Measurements from ENCODE around the gene DCDC1.

The DCDC1 gene

DNA sequence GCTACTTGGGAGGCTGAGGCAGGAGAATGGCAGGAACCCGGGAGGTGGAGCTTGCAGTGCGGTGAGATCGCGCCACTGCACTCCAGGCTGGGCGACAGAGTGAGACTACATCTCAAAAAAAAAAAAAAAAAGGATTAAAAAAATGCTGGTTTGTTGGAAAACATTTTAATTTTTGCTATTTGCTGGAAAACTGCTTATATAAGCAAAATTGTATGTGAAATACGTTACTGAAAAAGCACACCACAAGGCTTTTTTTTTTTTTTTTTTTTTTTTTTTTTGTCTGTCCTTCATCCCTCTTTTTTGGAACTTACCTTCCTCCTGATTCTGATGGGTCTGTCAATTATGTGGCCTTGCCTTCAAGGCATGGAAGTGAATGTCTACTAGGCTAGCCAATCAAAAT is 40.8 kb downstream of the DCDC1 start:
- TF ChIP-seq POLR2AphosphoS5 (IDR thresholded peaks at IDR 0.05; ENCODE audit: low read depth, low read length) = no peak
- TF ChIP-seq FOXP2 (optimal IDR thresholded peaks at IDR 0.05; ENCODE audit: borderline replicate concordance, extremely low read depth, extremely low read length, insufficient read depth) = no peak
- TF ChIP-seq, protein P1, sequence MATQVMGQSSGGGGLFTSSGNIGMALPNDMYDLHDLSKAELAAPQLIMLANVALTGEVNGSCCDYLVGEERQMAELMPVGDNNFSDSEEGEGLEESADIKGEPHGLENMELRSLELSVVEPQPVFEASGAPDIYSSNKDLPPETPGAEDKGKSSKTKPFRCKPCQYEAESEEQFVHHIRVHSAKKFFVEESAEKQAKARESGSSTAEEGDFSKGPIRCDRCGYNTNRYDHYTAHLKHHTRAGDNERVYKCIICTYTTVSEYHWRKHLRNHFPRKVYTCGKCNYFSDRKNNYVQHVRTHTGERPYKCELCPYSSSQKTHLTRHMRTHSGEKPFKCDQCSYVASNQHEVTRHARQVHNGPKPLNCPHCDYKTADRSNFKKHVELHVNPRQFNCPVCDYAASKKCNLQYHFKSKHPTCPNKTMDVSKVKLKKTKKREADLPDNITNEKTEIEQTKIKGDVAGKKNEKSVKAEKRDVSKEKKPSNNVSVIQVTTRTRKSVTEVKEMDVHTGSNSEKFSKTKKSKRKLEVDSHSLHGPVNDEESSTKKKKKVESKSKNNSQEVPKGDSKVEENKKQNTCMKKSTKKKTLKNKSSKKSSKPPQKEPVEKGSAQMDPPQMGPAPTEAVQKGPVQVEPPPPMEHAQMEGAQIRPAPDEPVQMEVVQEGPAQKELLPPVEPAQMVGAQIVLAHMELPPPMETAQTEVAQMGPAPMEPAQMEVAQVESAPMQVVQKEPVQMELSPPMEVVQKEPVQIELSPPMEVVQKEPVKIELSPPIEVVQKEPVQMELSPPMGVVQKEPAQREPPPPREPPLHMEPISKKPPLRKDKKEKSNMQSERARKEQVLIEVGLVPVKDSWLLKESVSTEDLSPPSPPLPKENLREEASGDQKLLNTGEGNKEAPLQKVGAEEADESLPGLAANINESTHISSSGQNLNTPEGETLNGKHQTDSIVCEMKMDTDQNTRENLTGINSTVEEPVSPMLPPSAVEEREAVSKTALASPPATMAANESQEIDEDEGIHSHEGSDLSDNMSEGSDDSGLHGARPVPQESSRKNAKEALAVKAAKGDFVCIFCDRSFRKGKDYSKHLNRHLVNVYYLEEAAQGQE (IDR thresholded peaks at IDR 0.05; ENCODE audit: insufficient read depth in 1 of 2, low read depth in 2 of 2, low read length in 2 of 2) = no peak
- no peak for TF ChIP-seq TAF1 (IDR thresholded peaks at IDR 0.05; ENCODE audit: borderline replicate concordance, insufficient read depth, low read length)
- TF ChIP-seq SIN3A (IDR thresholded peaks at IDR 0.05; ENCODE audit: borderline replicate concordance, insufficient read depth, low read length) = no peak

DNA sequence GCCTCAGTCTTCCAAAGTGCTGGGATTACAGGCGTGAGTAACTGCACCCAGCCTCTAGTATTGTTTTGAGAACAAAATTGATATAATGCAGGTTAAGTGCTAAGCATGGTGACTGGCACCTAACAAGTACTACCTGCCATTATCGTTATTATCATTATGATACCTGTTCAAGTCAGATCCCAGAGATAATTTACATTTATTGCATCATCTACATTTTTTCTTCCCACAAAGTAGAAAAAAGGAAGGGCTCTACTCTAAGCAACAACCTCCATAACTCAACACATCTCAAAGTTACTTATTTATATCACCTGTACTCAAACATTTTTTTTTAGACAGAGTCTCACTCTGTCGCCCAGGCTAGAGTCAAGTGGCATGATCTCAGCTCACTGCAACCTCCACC is 42.1 kb downstream of the DCDC1 start:
- TF ChIP-seq TAF1 (IDR thresholded peaks at IDR 0.05; ENCODE audit: borderline replicate concordance, insufficient read depth, low read length) (no peak), FOXP2 (optimal IDR thresholded peaks at IDR 0.05; ENCODE audit: borderline replicate concordance, extremely low read depth, extremely low read length, insufficient read depth) (no peak), SIN3A (IDR thresholded peaks at IDR 0.05; ENCODE audit: borderline replicate concordance, insufficient read depth, low read length) (no peak), POLR2AphosphoS5 (IDR thresholded peaks at IDR 0.05; ENCODE audit: low read depth, low read length) (no peak)
- TF ChIP-seq, protein P1 (IDR thresholded peaks at IDR 0.05; ENCODE audit: insufficient read depth in 1 of 2, low read depth in 2 of 2, low read length in 2 of 2) = no peak

DNA sequence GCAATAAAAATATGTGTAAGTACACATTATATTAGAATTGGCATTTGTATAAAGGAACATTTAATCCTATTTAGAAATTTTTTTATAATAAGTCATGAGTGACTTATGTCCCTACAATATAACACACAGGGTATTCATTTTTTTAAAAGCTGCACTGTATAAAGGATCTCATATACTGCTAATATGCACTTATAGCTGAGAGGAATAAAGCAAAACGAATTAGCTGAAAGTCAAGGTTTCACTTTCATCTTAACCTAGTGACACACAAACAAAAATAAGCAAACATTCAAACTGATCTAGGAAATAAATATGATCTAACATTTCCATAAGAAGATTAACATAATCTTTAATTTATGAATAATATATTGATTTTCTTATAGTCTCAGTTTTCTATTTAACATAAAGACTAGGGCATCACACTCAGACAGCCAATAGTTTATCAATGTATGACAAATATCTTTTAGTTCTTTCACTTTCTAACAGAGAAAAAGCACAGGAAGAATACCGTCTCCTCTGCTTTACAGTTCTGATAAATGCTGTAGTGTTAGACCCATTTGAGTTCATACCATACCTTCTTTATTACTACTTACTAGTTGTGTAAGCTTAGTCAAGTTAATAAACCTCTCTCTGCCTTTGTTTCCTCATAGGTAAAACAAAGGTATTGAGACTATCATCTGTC is 42.9 kb downstream of the DCDC1 start:
- TF ChIP-seq SIN3A (IDR thresholded peaks at IDR 0.05; ENCODE audit: borderline replicate concordance, insufficient read depth, low read length) (no peak), POLR2AphosphoS5 (IDR thresholded peaks at IDR 0.05; ENCODE audit: low read depth, low read length) (no peak), FOXP2 (optimal IDR thresholded peaks at IDR 0.05; ENCODE audit: borderline replicate concordance, extremely low read depth, extremely low read length, insufficient read depth) (no peak), TAF1 (IDR thresholded peaks at IDR 0.05; ENCODE audit: borderline replicate concordance, insufficient read depth, low read length) (no peak)
- TF ChIP-seq, protein P1 (IDR thresholded peaks at IDR 0.05; ENCODE audit: insufficient read depth in 1 of 2, low read depth in 2 of 2, low read length in 2 of 2) = no peak

DNA sequence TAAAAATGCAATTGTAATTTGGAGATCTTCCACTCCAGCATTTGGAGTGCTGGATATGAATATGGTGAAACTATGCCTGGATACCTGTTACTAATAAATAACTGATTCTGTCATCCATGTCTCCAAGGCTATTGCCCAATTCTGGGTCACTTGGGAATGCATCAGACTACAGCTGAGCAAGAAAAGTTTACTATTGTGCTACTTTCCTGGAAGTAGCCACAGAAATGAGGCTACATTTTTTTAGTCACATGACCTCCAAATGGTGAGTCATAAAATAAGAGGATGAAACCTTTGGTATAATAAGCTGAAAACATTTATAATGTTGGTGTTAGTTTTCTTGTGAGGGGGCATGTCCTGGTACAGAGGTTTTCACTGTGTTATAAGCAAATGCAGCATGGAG is 44.4 kb downstream of the DCDC1 start:
- no peak for TF ChIP-seq SIN3A (IDR thresholded peaks at IDR 0.05; ENCODE audit: borderline replicate concordance, insufficient read depth, low read length)
- no peak for TF ChIP-seq FOXP2 (optimal IDR thresholded peaks at IDR 0.05; ENCODE audit: borderline replicate concordance, extremely low read depth, extremely low read length, insufficient read depth)
- no peak for TF ChIP-seq TAF1 (IDR thresholded peaks at IDR 0.05; ENCODE audit: borderline replicate concordance, insufficient read depth, low read length)
- TF ChIP-seq POLR2AphosphoS5 (IDR thresholded peaks at IDR 0.05; ENCODE audit: low read depth, low read length) = no peak
- TF ChIP-seq, protein P1 (IDR thresholded peaks at IDR 0.05; ENCODE audit: insufficient read depth in 1 of 2, low read depth in 2 of 2, low read length in 2 of 2) = no peak

Measured in PFSK-1 (cell line).